Ovary (tissue), 9 donors: ENCODE data around the gene MTLN. TPM values are rescaled to one million over a fixed set of nuclear protein-coding genes. Genes with fewer than 3 reads are reported as not detected.

Experiments
- DNase-seq, 5 donors: peaks; one replicate each; pipeline ENCODE4 v3.0.0-alpha.2; 2019 to 2020
- H3K27ac ChIP-seq, 2 donors: fragments of 200-600 bp; one replicate each; pipeline versions ENCODE4 v1.5.1 to v1.8.0; 2019 to 2022
- H3K27me3 ChIP-seq: fragments of 200-600 bp; one replicate; pipeline ENCODE4 v1.8.0; 2022
- H3K36me3 ChIP-seq: fragments of 200-600 bp; sonication (generic); one replicate; pipeline ENCODE4 v1.5.1; 2019
- H3K4me1 ChIP-seq: one replicate; pipeline ENCODE4 v1.8.1; 2013; ENCODE audit warnings: mild to moderate bottlenecking, moderate library complexity; ENCODE audit not compliant: insufficient read depth
- H3K4me3 ChIP-seq: fragments of 200-600 bp; sonication (generic); one replicate; pipeline ENCODE4 v1.5.1; 2017
- H3K9me3 ChIP-seq, 2 donors: fragments of 200-600 bp in 1 of 2; sonication (generic) in 1 of 2; one replicate each; pipeline versions ENCODE4 v1.5.1 to v1.8.1; 2013 to 2019; ENCODE audit warnings: mild to moderate bottlenecking in 1 of 2, moderate library complexity in 1 of 2
- CTCF ChIP-seq, 3 donors: fragments of 450-650 bp in 2 of 3; fragments of 200-600 bp in 1 of 3; IDR thresholded peaks; one replicate each; pipeline versions ENCODE4 v1.5.1 to v1.8.0; 2016 to 2022; ENCODE audit warnings: antibody characterized with exemption in 3 of 3, mild to moderate bottlenecking in 1 of 3
- EP300 ChIP-seq: sonication (generic); formaldehyde crosslinking; IDR thresholded peaks from one replicate; pipeline ENCODE4 v1.6.1; 2017; ENCODE audit warnings: antibody characterized with exemption
- WGBS, 3 donors: extraction: QIAGEN DNeasy Blood & Tissue Kit in 1 of 3; methylation state at CpG; one replicate each; pipeline versions ENCODE4 v1.1.5 to v1.1.7; 2013 to 2017; 5-methylcytosine and 5-hydroxymethylcytosine counted together
- intact Hi-C, 4 donors: fragments of 100-400 bp; cut with DNase I; formaldehyde crosslinking; loops; one replicate each; pipeline versions ENCODE4 v1.11.0 to v1.15.1; 2022 to 2023
- polyA plus RNA-seq, 2 donors: library from polyadenylated mRNA; stranded (reverse); fragments of 200-250 nt in 1 of 2; fragments of 350-450 nt in 1 of 2; fragmentation: Illumina TruSeq in 1 of 2; extraction: RNeasy Lipid Tissue Mini Kit (QIAGEN cat#74804) in 1 of 2; gene quantifications; one replicate each; pipeline ENCODE4 v1.2.3, GENCODE V29; 2013 to 2014
- total RNA-seq, 7 donors: library from RNA; depleted of rRNA in 2 of 7; stranded (reverse); fragments of >200 nt in 2 of 7; fragmentation: NEBNext Ultra II Directional in 3 of 7; extraction: Animal tissue kit (Norgen Biotek cat#: 25700) in 3 of 7; gene quantifications; one replicate each; pipeline versions ENCODE4 v1.1.0 to v1.2.4, GENCODE V29; 2016 to 2023
- donor health status: DM: no; HTN: no; CAD: no; lungs with moderate emphysema.
- donor health status: DM: no; HTN: no; CAD: no.
- donor health status: Bipolar disorder and iron deficiency.
- donor health status: DM: yes; HTN: yes; CAD: no.
- donor health status: DM: no; HTN: no; CAD: no.
- donor health status: DM: yes; HTN: yes; CAD: no.

MTLN gene
- total and polyA plus RNA-seq, 9 donors: 2.5 to 125 (median 45.5) TPM

DNA sequence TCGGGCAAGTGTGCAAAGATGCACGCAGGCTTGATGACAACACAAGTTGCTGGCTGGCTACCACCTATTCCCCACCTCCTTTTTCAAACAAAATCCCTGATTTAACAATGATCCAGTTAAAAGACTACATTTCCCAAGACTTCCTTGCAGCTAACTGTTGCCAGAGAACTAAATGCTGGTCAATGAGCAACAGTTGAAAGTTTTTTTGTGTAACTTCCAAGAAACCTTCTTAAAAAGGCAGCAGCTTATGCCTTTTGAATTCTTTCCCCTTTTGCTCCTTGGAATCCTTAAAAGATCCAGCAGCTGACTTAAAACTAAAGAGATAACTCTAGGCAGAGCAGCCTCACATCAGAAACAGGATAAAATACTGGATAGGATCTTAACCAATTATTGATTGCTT lies 46.1 kb downstream of the MTLN start:
- Histone ChIP-seq H3K4me1 (no peaks in the 10 kb centered on the region), H3K27ac (no peak overlapping the region), H3K4me3 (no peak overlapping the region), H3K27me3 (no peaks in the 10 kb centered on the region), H3K36me3 (no peaks in the 10 kb centered on the region), H3K9me3 (no peaks in the 10 kb centered on the region)
- WGBS, 3 donors: 81 to 83% (median 83%) methylated on average over 2 of the region's 2 CpGs
- DNase-seq: no peak
- intact Hi-C loops: no loop called here
- TF ChIP-seq EP300: no peak
- TF ChIP-seq CTCF (IDR thresholded peaks at IDR 0.05): no peak

Other genes with a start within 250 kb of the MTLN start
- gene MALL, start 96.7 kb downstream of the MTLN start, total RNA-seq: 1 to 10 TPM in 6 of 7 donors, under 1 TPM in 1; 0.63 to 9.2 (median 2.1) TPM
- 10 to 100 TPM in 1 of 2 donors, 1 to 10 TPM in 1; 3.4 to 20.0 TPM for gene MALL, start 96.7 kb downstream of the MTLN start, polyA plus RNA-seq
- 10 to 100 TPM in 1 of 7 donors, 1 to 10 TPM in 6; 4.2 to 21.6 (median 6.1) TPM for gene NPHP1, start 7.5 kb downstream of the MTLN start, total RNA-seq
- gene NPHP1, start 7.5 kb downstream of the MTLN start, polyA plus RNA-seq: 1 to 10 TPM; 4.7 to 8.2 TPM